ENCODE data around the gene TMEM232. TPM values are rescaled to one million over a fixed set of nuclear protein-coding genes. Genes with fewer than 3 reads are reported as not detected.

TMEM232 gene
- total RNA-seq, 1 donor from 2014 or later, result 1.3 TPM

- no peak overlapping the region for H3K4me3 Mint-ChIP-seq
- intact Hi-C loops (cut with micrococcal nuclease), result no loop called here
- no peaks in the 10 kb centered on the region for H3K9me3 Mint-ChIP-seq
- H3K4me1 Mint-ChIP-seq (ENCODE audit: low read depth), result no peaks in the 10 kb centered on the region
- no peak overlapping the region for H3K27ac Mint-ChIP-seq
- no peaks in the 10 kb centered on the region for H3K36me3 Mint-ChIP-seq (ENCODE audit: low read depth)
- H3K27me3 Mint-ChIP-seq (ENCODE audit: insufficient read depth), result no peaks in the 10 kb centered on the region
- DNase-seq (ENCODE audit: low spot score), result no peak
These were observed 339.7 kb downstream of the TMEM232 start for GRCh38 chr5:110386782-110387181.

GRCh38 chr5:110383231-110383630 lies 343.2 kb downstream of the TMEM232 start:
- Mint-ChIP-seq H3K36me3 (ENCODE audit: low read depth) (no peaks in the 10 kb centered on the region), H3K27me3 (ENCODE audit: insufficient read depth) (no peaks in the 10 kb centered on the region), H3K4me3 (no peak overlapping the region), H3K27ac (no peak overlapping the region), H3K4me1 (ENCODE audit: low read depth) (no peaks in the 10 kb centered on the region), H3K9me3 (no peaks in the 10 kb centered on the region)
- DNase-seq (ENCODE audit: low spot score), result no peak
- intact Hi-C loops (cut with micrococcal nuclease), result no loop called here

- Mint-ChIP-seq H3K27me3 (ENCODE audit: insufficient read depth) (no peaks in the 10 kb centered on the region), H3K4me1 (ENCODE audit: low read depth) (no peaks in the 10 kb centered on the region), H3K9me3 (no peaks in the 10 kb centered on the region), H3K4me3 (no peak overlapping the region), H3K36me3 (ENCODE audit: low read depth) (no peaks in the 10 kb centered on the region), H3K27ac (no peak overlapping the region)
- no peak for DNase-seq (ENCODE audit: low spot score)
- intact Hi-C loops (cut with micrococcal nuclease), result no loop called here
These were observed 348.5 kb downstream of the TMEM232 start for GRCh38 chr5:110377943-110378342.

GRCh38 chr5:110377361-110377760 lies 349.1 kb downstream of the TMEM232 start:
- Mint-ChIP-seq H3K4me1 (ENCODE audit: low read depth) (no peaks in the 10 kb centered on the region), H3K4me3 (no peak overlapping the region), H3K27me3 (ENCODE audit: insufficient read depth) (peaks cover under 1% of the 10 kb centered on the region), H3K36me3 (ENCODE audit: low read depth) (no peaks in the 10 kb centered on the region), H3K27ac (no peak overlapping the region), H3K9me3 (no peaks in the 10 kb centered on the region)
- intact Hi-C loops (cut with micrococcal nuclease), result no loop called here
- no peak for DNase-seq (ENCODE audit: low spot score)

- intact Hi-C loops (cut with micrococcal nuclease), result no loop called here
- Mint-ChIP-seq H3K4me3 (no peak overlapping the region), H3K4me1 (ENCODE audit: low read depth) (no peaks in the 10 kb centered on the region), H3K27me3 (ENCODE audit: insufficient read depth) (peaks cover 2% of the 10 kb centered on the region), H3K36me3 (ENCODE audit: low read depth) (no peaks in the 10 kb centered on the region), H3K9me3 (no peaks in the 10 kb centered on the region), H3K27ac (no peak overlapping the region)
- no peak for DNase-seq (ENCODE audit: low spot score)
These were observed 350.1 kb downstream of the TMEM232 start for GRCh38 chr5:110376281-110376951.

GRCh38 chr5:110371725-110372041 lies 354.8 kb downstream of the TMEM232 start:
- no peaks in the 10 kb centered on the region for H3K9me3 Mint-ChIP-seq
- no peaks in the 10 kb centered on the region for H3K36me3 Mint-ChIP-seq (ENCODE audit: low read depth)
- no peak for DNase-seq (ENCODE audit: low spot score)
- H3K27me3 Mint-ChIP-seq (ENCODE audit: insufficient read depth), result peaks cover 2% of the 10 kb centered on the region
- no peaks in the 10 kb centered on the region for H3K4me1 Mint-ChIP-seq (ENCODE audit: low read depth)
- intact Hi-C loops (cut with micrococcal nuclease), result no loop called here
- H3K4me3 Mint-ChIP-seq, result no peak overlapping the region
- H3K27ac Mint-ChIP-seq, result no peak overlapping the region

- Mint-ChIP-seq H3K4me1 (ENCODE audit: low read depth) (no peaks in the 10 kb centered on the region), H3K27ac (no peak overlapping the region), H3K36me3 (ENCODE audit: low read depth) (no peaks in the 10 kb centered on the region), H3K27me3 (ENCODE audit: insufficient read depth) (peaks cover 2% of the 10 kb centered on the region), H3K9me3 (no peaks in the 10 kb centered on the region), H3K4me3 (no peak overlapping the region)
- no peak for DNase-seq (ENCODE audit: low spot score)
- intact Hi-C loops (cut with micrococcal nuclease), result no loop called here
These were observed 355.3 kb downstream of the TMEM232 start for GRCh38 chr5:110371011-110371724.

Other genes starting within 250 kb of the TMEM232 start
- 54.6 and 55.4 TPM in 2 replicates for gene SLC25A46, start 12.3 kb upstream of the TMEM232 start, total RNA-seq